ENCODE results near the gene CETN1.

CETN1 gene

DNA sequence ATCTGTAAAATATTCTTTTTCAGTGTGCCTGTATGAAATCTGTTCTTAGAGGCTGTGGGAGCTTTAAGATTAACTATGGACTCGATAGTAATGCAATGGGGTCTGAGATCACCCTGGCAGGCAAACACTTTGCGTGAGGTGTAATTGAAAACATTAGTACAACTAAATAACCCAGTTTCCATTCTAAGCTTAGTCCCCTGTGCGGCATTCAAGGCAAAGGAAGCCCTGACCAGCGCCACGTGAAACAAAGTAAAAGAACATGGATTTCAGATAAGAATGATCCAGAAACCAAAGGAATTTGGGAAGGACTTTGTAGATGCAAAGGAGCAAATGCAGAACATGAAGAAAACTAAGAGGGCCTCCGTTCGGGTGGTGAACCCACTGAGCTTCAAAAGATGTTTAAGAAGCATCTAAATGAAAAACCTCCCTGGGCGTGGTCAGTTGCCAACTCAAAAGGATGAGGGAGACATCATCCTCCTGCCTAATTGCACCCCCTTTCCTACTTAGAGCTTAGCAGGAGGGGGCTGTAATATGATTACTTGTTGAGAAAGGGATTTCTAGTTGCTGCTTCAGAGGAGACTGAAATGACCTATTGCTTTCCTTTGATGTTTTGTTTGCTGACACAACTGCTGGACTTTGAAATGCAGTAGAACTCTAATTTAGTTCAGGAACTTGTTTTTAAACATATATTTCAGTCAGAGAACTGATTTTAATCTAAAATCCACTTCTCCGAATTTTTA lies 7.9 kb upstream of the CETN1 start:
- no peak for TF ChIP-seq CTCF (IDR thresholded peaks at IDR 0.05)

DNA sequence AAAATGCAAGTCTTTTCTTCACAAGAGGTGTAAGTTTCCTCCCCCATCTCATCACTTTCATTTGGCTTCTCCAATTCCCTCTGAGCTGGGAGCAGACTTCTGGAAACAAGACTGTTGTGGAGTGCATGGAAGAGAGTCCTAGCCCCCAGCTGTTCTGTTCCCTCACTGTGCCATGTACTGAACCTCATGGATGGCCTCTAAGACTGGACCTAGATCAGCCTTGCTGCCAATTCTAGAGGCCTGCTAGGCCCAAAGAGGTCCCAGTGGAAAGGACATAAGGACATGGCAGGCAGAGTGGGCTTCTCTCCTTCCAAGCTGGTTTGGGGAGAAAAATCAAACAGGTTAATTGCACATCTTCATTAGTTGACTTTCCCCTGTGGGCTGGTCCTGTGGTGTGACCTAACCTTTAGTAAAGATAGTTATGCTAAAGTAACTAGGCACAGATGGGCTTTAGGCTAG lies 7.3 kb upstream of the CETN1 start:
- TF ChIP-seq CTCF (IDR thresholded peaks at IDR 0.05) = no peak

DNA sequence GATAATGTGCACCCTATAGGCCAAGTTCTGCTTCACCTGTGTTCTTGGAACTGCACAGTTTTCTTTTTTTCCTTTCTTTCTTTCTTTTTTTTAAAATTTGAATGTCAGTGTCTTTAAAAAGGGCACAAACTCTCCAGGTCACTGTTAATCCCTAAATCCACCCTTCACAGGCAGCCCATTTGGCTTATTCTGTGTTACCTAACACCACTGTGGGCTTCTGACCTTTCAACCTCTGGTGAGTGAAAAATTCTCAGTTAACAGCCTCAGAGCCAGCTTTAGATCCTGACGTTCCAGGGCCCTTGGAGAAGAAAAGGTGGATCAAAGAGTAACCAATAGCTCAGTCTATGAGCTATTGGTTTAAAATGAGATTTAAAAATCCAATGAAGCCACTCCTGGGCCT lies 6.8 kb upstream of the CETN1 start:
- no peak for TF ChIP-seq CTCF (IDR thresholded peaks at IDR 0.05)

- TF ChIP-seq CTCF (IDR thresholded peaks at IDR 0.05) = no peak
Measured at GRCh38 chr18:574149-574860, 5.9 kb upstream of the CETN1 start.

- TF ChIP-seq CTCF (IDR thresholded peaks at IDR 0.05) = no peak
Measured at GRCh38 chr18:574865-575645, 5.1 kb upstream of the CETN1 start.

DNA sequence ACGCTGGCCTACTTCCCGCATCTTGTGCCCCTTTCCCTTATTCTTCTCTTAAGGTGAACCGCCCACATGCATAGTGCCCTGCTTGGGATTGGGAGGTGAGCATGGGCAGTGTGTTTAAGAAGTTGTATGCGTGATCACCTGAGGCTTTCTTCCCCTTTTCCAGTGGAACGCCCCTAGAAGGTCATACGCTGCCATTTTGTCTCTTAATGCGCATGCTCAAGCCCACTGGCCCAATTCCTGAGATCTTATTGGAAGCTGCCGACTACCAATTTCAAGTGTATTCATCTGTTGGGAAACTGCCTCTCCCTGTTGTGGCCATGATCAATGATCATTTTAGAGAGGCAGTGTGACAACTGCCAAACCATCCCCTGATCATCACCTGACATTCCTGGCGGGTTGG lies 3.3 kb upstream of the CETN1 start:
- no peak for TF ChIP-seq CTCF (IDR thresholded peaks at IDR 0.05)

DNA sequence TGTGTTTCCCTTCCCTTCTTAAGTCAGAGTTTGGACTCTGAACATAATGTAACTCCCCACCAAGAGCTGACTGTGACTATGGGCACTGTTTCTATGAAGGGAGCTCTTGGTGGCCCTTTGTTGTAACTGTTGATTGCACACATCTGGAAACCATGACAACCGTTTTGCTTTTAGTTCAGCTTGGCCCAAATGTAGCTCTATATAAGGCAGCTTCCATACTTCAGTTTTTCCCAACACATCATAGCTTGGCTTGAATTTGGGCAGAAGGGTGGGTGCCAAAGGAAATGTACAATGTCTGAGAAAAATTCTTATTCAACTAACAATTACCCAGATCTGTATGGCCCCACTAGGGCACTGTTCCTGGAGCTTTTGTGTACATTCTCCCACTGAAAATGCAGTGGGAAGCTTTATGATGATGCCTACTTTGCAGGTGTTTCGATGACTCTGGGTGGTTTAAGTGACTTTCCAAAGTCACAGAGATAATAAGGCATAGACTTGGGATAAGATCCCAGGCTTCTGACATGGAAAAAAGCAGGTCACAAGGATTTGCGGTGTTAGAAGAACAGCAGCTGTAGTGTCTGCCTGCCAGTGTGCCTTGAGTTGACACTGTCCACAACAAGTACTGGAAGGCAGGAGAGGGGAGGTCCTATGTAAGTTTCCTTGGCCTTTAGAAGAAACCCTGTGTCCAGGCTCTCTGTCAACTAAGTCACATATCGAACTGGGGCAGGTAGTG lies 2.4 kb upstream of the CETN1 start:
- TF ChIP-seq CTCF (IDR thresholded peaks at IDR 0.05) = no peak
